Measurements from ENCODE around the gene KRTAP10-4.
"Not testable (repeated sequence)": the region's sequence is repeated elsewhere in the genome, so short reads cannot be mapped to it uniquely, and the experiment has no call there.

Gene KRTAP10-4

GRCh38 chr21:44552136-44552535, 21.4 kb upstream of the KRTAP10-4 start:
- Histone ChIP-seq H3K4me3 (ENCODE audit: low read length) (no peak overlapping the region), H3K4me1 (ENCODE audit: control insufficient read depth, low read depth, low read length) (peaks cover 33% of the 10 kb centered on the region), H3K36me3 (ENCODE audit: control insufficient read depth, low read depth, low read length) (no peaks in the 10 kb centered on the region), H3K9me3 (ENCODE audit: control insufficient read depth, low read depth, low read length) (peaks cover 3% of the 10 kb centered on the region), H3K9ac (ENCODE audit: low read length) (no peak overlapping the region), H3K27ac (ENCODE audit: low read length) (no peak overlapping the region), H3K27me3 (ENCODE audit: control insufficient read depth, insufficient read depth, low read length) (no peaks in the 10 kb centered on the region)

- Histone ChIP-seq H3K27me3 (ENCODE audit: control insufficient read depth, insufficient read depth, low read length) (no peaks in the 10 kb centered on the region), H3K9ac (ENCODE audit: low read length) (no peak overlapping the region), H3K9me3 (ENCODE audit: control insufficient read depth, low read depth, low read length) (no peaks in the 10 kb centered on the region), H3K4me1 (ENCODE audit: control insufficient read depth, low read depth, low read length) (peaks cover 30% of the 10 kb centered on the region), H3K4me3 (ENCODE audit: low read length) (no peak overlapping the region), H3K27ac (ENCODE audit: low read length) (no peak overlapping the region), H3K36me3 (ENCODE audit: control insufficient read depth, low read depth, low read length) (no peaks in the 10 kb centered on the region)
Measured at GRCh38 chr21:44552681-44553080, 20.8 kb upstream of the KRTAP10-4 start.

GRCh38 chr21:44555200-44555875, 18.2 kb upstream of the KRTAP10-4 start:
- Histone ChIP-seq H3K27ac (ENCODE audit: low read length) (no peak overlapping the region), H3K36me3 (ENCODE audit: control insufficient read depth, low read depth, low read length) (no peaks in the 10 kb centered on the region), H3K9me3 (ENCODE audit: control insufficient read depth, low read depth, low read length) (no peaks in the 10 kb centered on the region), H3K4me1 (ENCODE audit: control insufficient read depth, low read depth, low read length) (peaks cover 10% of the 10 kb centered on the region), H3K27me3 (ENCODE audit: control insufficient read depth, insufficient read depth, low read length) (no peaks in the 10 kb centered on the region), H3K4me3 (ENCODE audit: low read length) (no peak overlapping the region), H3K9ac (ENCODE audit: low read length) (no peak overlapping the region)

GRCh38 chr21:44556879-44557278, 16.6 kb upstream of the KRTAP10-4 start:
- Histone ChIP-seq H3K36me3 (ENCODE audit: control insufficient read depth, low read depth, low read length) (no peaks in the 10 kb centered on the region), H3K27me3 (ENCODE audit: control insufficient read depth, insufficient read depth, low read length) (no peaks in the 10 kb centered on the region), H3K4me3 (ENCODE audit: low read length) (no peak overlapping the region), H3K9ac (ENCODE audit: low read length) (no peak overlapping the region), H3K27ac (ENCODE audit: low read length) (no peak overlapping the region), H3K4me1 (ENCODE audit: control insufficient read depth, low read depth, low read length) (peaks cover 10% of the 10 kb centered on the region), H3K9me3 (ENCODE audit: control insufficient read depth, low read depth, low read length) (no peaks in the 10 kb centered on the region)

- no peaks in the 10 kb centered on the region for H3K27me3 ChIP-seq (ENCODE audit: control insufficient read depth, insufficient read depth, low read length)
- H3K4me1 ChIP-seq (ENCODE audit: control insufficient read depth, low read depth, low read length): peaks cover 4% of the 10 kb centered on the region
- H3K9me3 ChIP-seq (ENCODE audit: control insufficient read depth, low read depth, low read length): no peaks in the 10 kb centered on the region
- H3K4me3 ChIP-seq (ENCODE audit: low read length): no peak overlapping the region
- no peaks in the 10 kb centered on the region for H3K36me3 ChIP-seq (ENCODE audit: control insufficient read depth, low read depth, low read length)
- no peak overlapping the region for H3K27ac ChIP-seq (ENCODE audit: low read length)
- H3K9ac ChIP-seq (ENCODE audit: low read length): no peak overlapping the region
Measured at GRCh38 chr21:44557491-44558328, 15.8 kb upstream of the KRTAP10-4 start.

GRCh38 chr21:44558329-44558675, 15.2 kb upstream of the KRTAP10-4 start:
- not testable (repeated sequence) for H3K4me1 ChIP-seq (ENCODE audit: control insufficient read depth, low read depth, low read length); H3K27ac ChIP-seq (ENCODE audit: low read length); H3K4me3 ChIP-seq (ENCODE audit: low read length); H3K9me3 ChIP-seq (ENCODE audit: control insufficient read depth, low read depth, low read length); H3K9ac ChIP-seq (ENCODE audit: low read length); H3K27me3 ChIP-seq (ENCODE audit: control insufficient read depth, insufficient read depth, low read length); H3K36me3 ChIP-seq (ENCODE audit: control insufficient read depth, low read depth, low read length)

GRCh38 chr21:44558695-44559094, 14.8 kb upstream of the KRTAP10-4 start, which contains the start of gene KRTAP10-3:
Gene KRTAP10-3, minus strand, starts transcription at chr21:44558795. Its CDS starts 80 bp downstream, at chr21:44558715.
- H3K9ac ChIP-seq (ENCODE audit: low read length): no peak within 1 kb of the TSS
- no peaks in the 10 kb centered on the region for H3K36me3 ChIP-seq (ENCODE audit: control insufficient read depth, low read depth, low read length)
- H3K9me3 ChIP-seq (ENCODE audit: control insufficient read depth, low read depth, low read length): no peaks in the 10 kb centered on the region
- no peak within 1 kb of the TSS for H3K4me3 ChIP-seq (ENCODE audit: low read length)
- H3K27me3 ChIP-seq (ENCODE audit: control insufficient read depth, insufficient read depth, low read length): no peaks in the 10 kb centered on the region
- no peak within 1 kb of the TSS for H3K27ac ChIP-seq (ENCODE audit: low read length)
- H3K4me1 ChIP-seq (ENCODE audit: control insufficient read depth, low read depth, low read length): no peaks in the 10 kb centered on the region

GRCh38 chr21:44564099-44564498, 9.4 kb upstream of the KRTAP10-4 start:
- H3K4me3 ChIP-seq (ENCODE audit: low read length): no peak overlapping the region
- no peaks in the 10 kb centered on the region for H3K27me3 ChIP-seq (ENCODE audit: control insufficient read depth, insufficient read depth, low read length)
- no peak overlapping the region for H3K9ac ChIP-seq (ENCODE audit: low read length)
- H3K9me3 ChIP-seq (ENCODE audit: control insufficient read depth, low read depth, low read length): no peaks in the 10 kb centered on the region
- H3K27ac ChIP-seq (ENCODE audit: low read length): no peak overlapping the region
- no peaks in the 10 kb centered on the region for H3K4me1 ChIP-seq (ENCODE audit: control insufficient read depth, low read depth, low read length)
- no peaks in the 10 kb centered on the region for H3K36me3 ChIP-seq (ENCODE audit: control insufficient read depth, low read depth, low read length)

GRCh38 chr21:44564886-44565598, 8.5 kb upstream of the KRTAP10-4 start:
- Histone ChIP-seq H3K9ac (ENCODE audit: low read length) (no peak overlapping the region), H3K27me3 (ENCODE audit: control insufficient read depth, insufficient read depth, low read length) (no peaks in the 10 kb centered on the region), H3K27ac (ENCODE audit: low read length) (no peak overlapping the region)

GRCh38 chr21:44566403-44566802, 7.1 kb upstream of the KRTAP10-4 start:
- Histone ChIP-seq H3K27me3 (ENCODE audit: control insufficient read depth, insufficient read depth, low read length) (no peaks in the 10 kb centered on the region), H3K9ac (ENCODE audit: low read length) (no peak overlapping the region), H3K36me3 (ENCODE audit: control insufficient read depth, low read depth, low read length) (no peaks in the 10 kb centered on the region), H3K4me3 (ENCODE audit: low read length) (no peak overlapping the region), H3K9me3 (ENCODE audit: control insufficient read depth, low read depth, low read length) (no peaks in the 10 kb centered on the region), H3K4me1 (ENCODE audit: control insufficient read depth, low read depth, low read length) (no peaks in the 10 kb centered on the region), H3K27ac (ENCODE audit: low read length) (no peak overlapping the region)

More at GRCh38 chr21:44564886-44565598, 8.5 kb upstream of the KRTAP10-4 start:
- Histone ChIP-seq H3K4me3 (ENCODE audit: low read length) (no peak overlapping the region), H3K4me1 (ENCODE audit: control insufficient read depth, low read depth, low read length) (no peaks in the 10 kb centered on the region), H3K9me3 (ENCODE audit: control insufficient read depth, low read depth, low read length) (no peaks in the 10 kb centered on the region), H3K36me3 (ENCODE audit: control insufficient read depth, low read depth, low read length) (no peaks in the 10 kb centered on the region)

GRCh38 chr21:44567481-44568171, 5.9 kb upstream of the KRTAP10-4 start:
- Histone ChIP-seq H3K36me3 (ENCODE audit: control insufficient read depth, low read depth, low read length) (no peaks in the 10 kb centered on the region), H3K27ac (ENCODE audit: low read length) (no peak overlapping the region), H3K27me3 (ENCODE audit: control insufficient read depth, insufficient read depth, low read length) (no peaks in the 10 kb centered on the region), H3K9me3 (ENCODE audit: control insufficient read depth, low read depth, low read length) (no peaks in the 10 kb centered on the region), H3K9ac (ENCODE audit: low read length) (no peak overlapping the region), H3K4me1 (ENCODE audit: control insufficient read depth, low read depth, low read length) (no peaks in the 10 kb centered on the region), H3K4me3 (ENCODE audit: low read length) (no peak overlapping the region)

Measured in iPS-18a (cell line).